B cell (primary cell): ENCODE data around the gene ARSI.

Source experiments
- EZH2 ChIP-seq: IDR thresholded peaks from 2 replicates; pipeline ENCODE4 v1.6.1; 2012; ENCODE audit warnings: borderline replicate concordance, low read depth, mild to moderate bottlenecking, moderate library complexity, low read length; ENCODE audit not compliant: insufficient read depth, poor library complexity, severe bottlenecking
- TF ChIP-seq, protein P1 (sequence below): fragments of 200-600 bp; IDR thresholded peaks from one replicate; pipeline ENCODE4 v1.8.0; 2022; ENCODE audit warnings: antibody characterized with exemption, mild to moderate bottlenecking

DNA sequence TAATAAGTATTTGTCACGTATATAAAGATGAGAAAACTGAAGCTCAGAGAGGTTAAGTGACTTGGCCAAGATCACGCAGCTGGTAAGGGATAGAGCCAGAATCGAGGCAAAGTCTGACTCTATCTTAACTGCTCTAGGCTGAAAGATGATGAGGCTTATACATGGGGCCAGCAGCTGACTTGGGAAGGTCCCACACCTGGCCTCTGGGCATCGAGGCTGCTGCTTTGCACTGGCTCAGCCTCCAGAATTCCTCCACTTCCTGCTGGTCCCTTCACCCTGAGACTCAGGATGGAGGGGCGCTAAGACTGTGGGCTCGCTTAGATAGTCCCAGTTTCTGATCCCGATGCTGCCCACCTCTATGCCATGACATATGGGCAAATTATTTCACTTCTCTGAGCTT lies 48.3 kb downstream of the ARSI start:
- no peak for TF ChIP-seq EZH2
- TF ChIP-seq, protein P1, sequence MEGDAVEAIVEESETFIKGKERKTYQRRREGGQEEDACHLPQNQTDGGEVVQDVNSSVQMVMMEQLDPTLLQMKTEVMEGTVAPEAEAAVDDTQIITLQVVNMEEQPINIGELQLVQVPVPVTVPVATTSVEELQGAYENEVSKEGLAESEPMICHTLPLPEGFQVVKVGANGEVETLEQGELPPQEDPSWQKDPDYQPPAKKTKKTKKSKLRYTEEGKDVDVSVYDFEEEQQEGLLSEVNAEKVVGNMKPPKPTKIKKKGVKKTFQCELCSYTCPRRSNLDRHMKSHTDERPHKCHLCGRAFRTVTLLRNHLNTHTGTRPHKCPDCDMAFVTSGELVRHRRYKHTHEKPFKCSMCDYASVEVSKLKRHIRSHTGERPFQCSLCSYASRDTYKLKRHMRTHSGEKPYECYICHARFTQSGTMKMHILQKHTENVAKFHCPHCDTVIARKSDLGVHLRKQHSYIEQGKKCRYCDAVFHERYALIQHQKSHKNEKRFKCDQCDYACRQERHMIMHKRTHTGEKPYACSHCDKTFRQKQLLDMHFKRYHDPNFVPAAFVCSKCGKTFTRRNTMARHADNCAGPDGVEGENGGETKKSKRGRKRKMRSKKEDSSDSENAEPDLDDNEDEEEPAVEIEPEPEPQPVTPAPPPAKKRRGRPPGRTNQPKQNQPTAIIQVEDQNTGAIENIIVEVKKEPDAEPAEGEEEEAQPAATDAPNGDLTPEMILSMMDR, result no peak
